ENCODE data around the gene CTCF.
A peak's percentile ranks its signal among the peaks of the same experiment; 100 is the strongest.

- TF ChIP-seq, protein P1, sequence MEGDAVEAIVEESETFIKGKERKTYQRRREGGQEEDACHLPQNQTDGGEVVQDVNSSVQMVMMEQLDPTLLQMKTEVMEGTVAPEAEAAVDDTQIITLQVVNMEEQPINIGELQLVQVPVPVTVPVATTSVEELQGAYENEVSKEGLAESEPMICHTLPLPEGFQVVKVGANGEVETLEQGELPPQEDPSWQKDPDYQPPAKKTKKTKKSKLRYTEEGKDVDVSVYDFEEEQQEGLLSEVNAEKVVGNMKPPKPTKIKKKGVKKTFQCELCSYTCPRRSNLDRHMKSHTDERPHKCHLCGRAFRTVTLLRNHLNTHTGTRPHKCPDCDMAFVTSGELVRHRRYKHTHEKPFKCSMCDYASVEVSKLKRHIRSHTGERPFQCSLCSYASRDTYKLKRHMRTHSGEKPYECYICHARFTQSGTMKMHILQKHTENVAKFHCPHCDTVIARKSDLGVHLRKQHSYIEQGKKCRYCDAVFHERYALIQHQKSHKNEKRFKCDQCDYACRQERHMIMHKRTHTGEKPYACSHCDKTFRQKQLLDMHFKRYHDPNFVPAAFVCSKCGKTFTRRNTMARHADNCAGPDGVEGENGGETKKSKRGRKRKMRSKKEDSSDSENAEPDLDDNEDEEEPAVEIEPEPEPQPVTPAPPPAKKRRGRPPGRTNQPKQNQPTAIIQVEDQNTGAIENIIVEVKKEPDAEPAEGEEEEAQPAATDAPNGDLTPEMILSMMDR (conservative IDR thresholded peaks at IDR 0.05 in 1 of 2, IDR thresholded peaks at IDR 0.05 in 1 of 2; ENCODE audit: low read depth in 1 of 2, low read length in 2 of 2): no peak
- peak; percentile 91 for TF ChIP-seq EZH2 (IDR thresholded peaks at IDR 0.05; ENCODE audit: low read length, missing control alignments)
These were observed 90.9 kb downstream of the CTCF start for GRCh38 chr16:67653128-67653788.
